LNCAP (cell line): Measurements from ENCODE around the gene MACROD2.

ENCODE experiments used
- CTCF ChIP-seq: fragments of 450-650 bp; IDR thresholded peaks from 2 replicates; pipeline ENCODE4 v1.5.1; 2017; ENCODE audit warnings: mild to moderate bottlenecking

MACROD2 gene

GRCh38 chr20:15854911-15855310 lies 1859.6 kb downstream of the MACROD2 start:
- TF ChIP-seq CTCF = no peak

- TF ChIP-seq CTCF = no peak
These were observed 1862.0 kb downstream of the MACROD2 start for GRCh38 chr20:15857173-15857784.

- TF ChIP-seq CTCF = no peak
These were observed 1863.7 kb downstream of the MACROD2 start for GRCh38 chr20:15859061-15859460.

GRCh38 chr20:15860850-15861249 lies 1865.5 kb downstream of the MACROD2 start:
- TF ChIP-seq CTCF = no peak

- TF ChIP-seq CTCF = no peak
These were observed 1866.9 kb downstream of the MACROD2 start for GRCh38 chr20:15862178-15862577.

GRCh38 chr20:15863735-15864134 lies 1868.4 kb downstream of the MACROD2 start:
- TF ChIP-seq CTCF = no peak

- no peak for TF ChIP-seq CTCF
These were observed 1870.2 kb downstream of the MACROD2 start for GRCh38 chr20:15865553-15865952.
